HG02759 (cell line): ENCODE measurements around the gene KCNH1.
"Not testable (repeated sequence)": the region's sequence is repeated elsewhere in the genome, so short reads cannot be mapped to it uniquely, and the experiment has no call there.

Experiments
- ATAC-seq: cut with Tn5 transposase; IDR thresholded peaks from one replicate; pipeline ENCODE4 v1.9.1; 2021; ENCODE audit warnings: mild to moderate bottlenecking, moderate library complexity; ENCODE audit not compliant: unreplicated experiment

The KCNH1 gene

GRCh38 chr1:210692796-210693195 lies 441.2 kb downstream of the KCNH1 start:
- ATAC-seq = peak; percentile 49

- no peak for ATAC-seq
Observed at GRCh38 chr1:210691039-210691610, 442.8 kb downstream of the KCNH1 start.

- ATAC-seq = no peak
Observed at GRCh38 chr1:210690236-210690635, 443.7 kb downstream of the KCNH1 start.

GRCh38 chr1:210689826-210690225 lies 444.1 kb downstream of the KCNH1 start:
- ATAC-seq = no peak

GRCh38 chr1:210688512-210689234 lies 445.3 kb downstream of the KCNH1 start:
- no peak for ATAC-seq

GRCh38 chr1:210687582-210688279 lies 446.2 kb downstream of the KCNH1 start:
- no peak for ATAC-seq

- ATAC-seq = no peak
Observed at GRCh38 chr1:210686841-210687240, 447.1 kb downstream of the KCNH1 start.

GRCh38 chr1:210685295-210685650 lies 448.7 kb downstream of the KCNH1 start:
- no peak for ATAC-seq

GRCh38 chr1:210684466-210685294 lies 449.3 kb downstream of the KCNH1 start:
- ATAC-seq = peak; percentile 92

- ATAC-seq = no peak
Observed at GRCh38 chr1:210683403-210684047, 450.4 kb downstream of the KCNH1 start.

GRCh38 chr1:210681158-210681557 lies 452.8 kb downstream of the KCNH1 start:
- no peak for ATAC-seq

GRCh38 chr1:210678306-210678705 lies 455.6 kb downstream of the KCNH1 start:
- no peak for ATAC-seq

- no peak for ATAC-seq
Observed at GRCh38 chr1:210677533-210677932, 456.4 kb downstream of the KCNH1 start.

- no peak for ATAC-seq
Observed at GRCh38 chr1:210676539-210676938, 457.4 kb downstream of the KCNH1 start.

- ATAC-seq = no peak
Observed at GRCh38 chr1:210674151-210674550, 459.8 kb downstream of the KCNH1 start.

- ATAC-seq = no peak
Observed at GRCh38 chr1:210669951-210670350, 464.0 kb downstream of the KCNH1 start.

- ATAC-seq = no peak
Observed at GRCh38 chr1:210663730-210664573, 470.0 kb downstream of the KCNH1 start.

GRCh38 chr1:210662291-210663050 lies 471.5 kb downstream of the KCNH1 start:
- ATAC-seq = no peak

- not testable (repeated sequence) for ATAC-seq
Observed at GRCh38 chr1:210661520-210661919, 472.4 kb downstream of the KCNH1 start.
